OCI-LY7 (cell line): ENCODE results near the gene GALNT1.

Experiments used
- EZH2phosphoT487 ChIP-seq: fragments of 200-600 bp; sonication (generic); IDR thresholded peaks from 2 replicates; pipeline ENCODE4 v1.6.1; 2018; ENCODE audit warnings: low read depth, borderline replicate concordance, mild to moderate bottlenecking, mixed run types, antibody characterized with exemption, low read length, moderate library complexity, mixed read lengths
- TF ChIP-seq, protein P1 (sequence below): fragments of 200-600 bp; sonication (generic); conservative IDR thresholded peaks from 2 replicates; pipeline ENCODE4 v1.5.1; 2014; ENCODE audit warnings: mild to moderate bottlenecking, antibody characterized with exemption, low read length, moderate library complexity, mixed read lengths

DNA sequence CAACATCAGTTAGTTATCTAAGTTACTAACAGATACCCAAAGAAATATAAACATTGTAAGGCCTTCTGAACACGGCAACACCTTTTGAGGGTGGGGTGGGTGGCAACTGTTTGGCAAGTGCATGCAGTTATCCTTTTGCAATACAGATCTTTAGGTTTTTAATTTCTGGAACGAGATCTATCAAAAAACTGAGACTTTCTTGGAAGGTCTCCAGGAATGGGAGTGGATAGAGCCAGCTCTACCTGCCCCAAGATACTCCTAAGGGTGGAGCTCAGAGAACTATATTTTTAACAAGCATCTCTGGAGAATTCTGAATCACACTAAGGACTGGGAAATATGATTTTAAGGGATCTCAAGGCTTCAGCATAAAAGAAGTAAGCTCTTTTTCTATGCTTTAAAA is 11.4 kb upstream of the GALNT1 start:
- TF ChIP-seq, protein P1, sequence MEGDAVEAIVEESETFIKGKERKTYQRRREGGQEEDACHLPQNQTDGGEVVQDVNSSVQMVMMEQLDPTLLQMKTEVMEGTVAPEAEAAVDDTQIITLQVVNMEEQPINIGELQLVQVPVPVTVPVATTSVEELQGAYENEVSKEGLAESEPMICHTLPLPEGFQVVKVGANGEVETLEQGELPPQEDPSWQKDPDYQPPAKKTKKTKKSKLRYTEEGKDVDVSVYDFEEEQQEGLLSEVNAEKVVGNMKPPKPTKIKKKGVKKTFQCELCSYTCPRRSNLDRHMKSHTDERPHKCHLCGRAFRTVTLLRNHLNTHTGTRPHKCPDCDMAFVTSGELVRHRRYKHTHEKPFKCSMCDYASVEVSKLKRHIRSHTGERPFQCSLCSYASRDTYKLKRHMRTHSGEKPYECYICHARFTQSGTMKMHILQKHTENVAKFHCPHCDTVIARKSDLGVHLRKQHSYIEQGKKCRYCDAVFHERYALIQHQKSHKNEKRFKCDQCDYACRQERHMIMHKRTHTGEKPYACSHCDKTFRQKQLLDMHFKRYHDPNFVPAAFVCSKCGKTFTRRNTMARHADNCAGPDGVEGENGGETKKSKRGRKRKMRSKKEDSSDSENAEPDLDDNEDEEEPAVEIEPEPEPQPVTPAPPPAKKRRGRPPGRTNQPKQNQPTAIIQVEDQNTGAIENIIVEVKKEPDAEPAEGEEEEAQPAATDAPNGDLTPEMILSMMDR, result no peak
- TF ChIP-seq EZH2phosphoT487, result no peak
